Raji (cell line): ENCODE measurements around the gene EHBP1.

Experiments
- POLR2A ChIP-seq: IDR thresholded peaks from 2 replicates; pipeline ENCODE4 v1.6.1; 2011; ENCODE audit warnings: low read depth, low read length, control low read depth; ENCODE audit not compliant: insufficient read depth

The EHBP1 gene

GRCh38 chr2:62968168-62968567, 262.7 kb downstream of the EHBP1 start:
- no peak for TF ChIP-seq POLR2A

GRCh38 chr2:62968668-62969067, 263.2 kb downstream of the EHBP1 start:
- TF ChIP-seq POLR2A: no peak

GRCh38 chr2:62971936-62972335, 266.4 kb downstream of the EHBP1 start:
- TF ChIP-seq POLR2A: no peak

GRCh38 chr2:62972601-62973000, 267.1 kb downstream of the EHBP1 start:
- no peak for TF ChIP-seq POLR2A

- TF ChIP-seq POLR2A: no peak
These were observed 269.5 kb downstream of the EHBP1 start for GRCh38 chr2:62974999-62975398.

- TF ChIP-seq POLR2A: no peak
These were observed 286.1 kb downstream of the EHBP1 start for GRCh38 chr2:62991605-62992004.

- TF ChIP-seq POLR2A: no peak
These were observed 287.0 kb downstream of the EHBP1 start for GRCh38 chr2:62992561-62992960.

- TF ChIP-seq POLR2A: no peak
These were observed 288.7 kb downstream of the EHBP1 start for GRCh38 chr2:62994206-62994605.

GRCh38 chr2:62996534-62997186, 291.1 kb downstream of the EHBP1 start:
- no peak for TF ChIP-seq POLR2A

GRCh38 chr2:62998949-62999348, 293.4 kb downstream of the EHBP1 start:
- TF ChIP-seq POLR2A: no peak

- no peak for TF ChIP-seq POLR2A
These were observed 294.4 kb downstream of the EHBP1 start for GRCh38 chr2:62999905-63000304.

- no peak for TF ChIP-seq POLR2A
These were observed 295.3 kb downstream of the EHBP1 start for GRCh38 chr2:63000801-63001200.

- TF ChIP-seq POLR2A: no peak
These were observed 296.1 kb downstream of the EHBP1 start for GRCh38 chr2:63001576-63001975.

- TF ChIP-seq POLR2A: no peak
These were observed 297.8 kb downstream of the EHBP1 start for GRCh38 chr2:63003351-63003750.

- no peak for TF ChIP-seq POLR2A
These were observed 302.4 kb downstream of the EHBP1 start for GRCh38 chr2:63007813-63008458.

- no peak for TF ChIP-seq POLR2A
These were observed 303.3 kb downstream of the EHBP1 start for GRCh38 chr2:63008838-63009237.

- no peak for TF ChIP-seq POLR2A
These were observed 304.0 kb downstream of the EHBP1 start for GRCh38 chr2:63009490-63009889.

GRCh38 chr2:63012541-63012940, 307.0 kb downstream of the EHBP1 start:
- TF ChIP-seq POLR2A: no peak

- TF ChIP-seq POLR2A: no peak
These were observed 307.9 kb downstream of the EHBP1 start for GRCh38 chr2:63013438-63013837.
